ENCODE data around the gene TAF8. TPM values are rescaled to one million over a fixed set of nuclear protein-coding genes. Genes with fewer than 3 reads are reported as not detected.

Gene TAF8
- total RNA-seq, 2 experiments from 2014 or later = 30.1 to 34.7 TPM

GRCh38 chr6:42133926-42134325 is 83.6 kb downstream of the TAF8 start:
- CTCF ChIA-PET = interaction anchor here (1.3 kb wide), 1 partner anchor 30 kb away, joined by 4 read pairs; no protein-coding TSS in a partner anchor

GRCh38 chr6:42135161-42135560 is 84.8 kb downstream of the TAF8 start:
- POLR2A ChIA-PET = no interaction called here
- no peak overlapping the region for H3K4me3 ChIP-seq (ENCODE audit: low read length)
- Mint-ChIP-seq H3K9me3 (no peaks in the 10 kb centered on the region), H3K36me3 (ENCODE audit: low read depth) (no peaks in the 10 kb centered on the region), H3K4me1 (ENCODE audit: low read depth) (peaks cover 6% of the 10 kb centered on the region), H3K27me3 (peaks cover 9% of the 10 kb centered on the region), H3K4me3 (no peak overlapping the region), H3K27ac (no peak overlapping the region)
- no peak for ATAC-seq (ENCODE audit: poor library complexity)
- intact Hi-C loops (cut with DNase I, micrococcal nuclease) = no loop called here
- H3K27me3 ChIP-seq (ENCODE audit: control insufficient read depth in 1 of 2, insufficient read depth in 2 of 2, low read length in 2 of 2) = peaks cover 0 to 2% of the 10 kb centered on the region in 2 experiments
- no peak for TF ChIP-seq CTCF (IDR thresholded peaks at IDR 0.05)
- no peak for DNase-seq
- CTCF ChIA-PET = no interaction called here
- no peak overlapping the region for H3K27ac ChIP-seq (ENCODE audit: low read depth in 1 of 2, low read length in 2 of 2)
- H3K9me3 ChIP-seq (ENCODE audit: control insufficient read depth in 1 of 2, insufficient read depth in 1 of 2, low read length in 2 of 2) = no peaks in the 10 kb centered on the region
- peaks cover 4% of the 10 kb centered on the region for H3K4me1 ChIP-seq (ENCODE audit: insufficient read depth, low read length)
- no peaks in the 10 kb centered on the region for H3K36me3 ChIP-seq (ENCODE audit: insufficient read depth, low read length)

More at GRCh38 chr6:42133926-42134325, 83.6 kb downstream of the TAF8 start:
- no peak overlapping the region for H3K27ac ChIP-seq (ENCODE audit: low read depth in 1 of 2, low read length in 2 of 2)
- no peak for DNase-seq
- peaks cover 6% of the 10 kb centered on the region for H3K4me1 Mint-ChIP-seq (ENCODE audit: low read depth)
- no peaks in the 10 kb centered on the region for H3K27me3 Mint-ChIP-seq
- no peak for TF ChIP-seq CTCF (IDR thresholded peaks at IDR 0.05)
- intact Hi-C loops (cut with DNase I, micrococcal nuclease) = no loop called here
- H3K27ac Mint-ChIP-seq = no peak overlapping the region
- no peak for ATAC-seq (ENCODE audit: poor library complexity)
- H3K4me1 ChIP-seq (ENCODE audit: insufficient read depth, low read length) = peaks cover 4% of the 10 kb centered on the region
- no peak overlapping the region for H3K4me3 Mint-ChIP-seq
- H3K9me3 ChIP-seq (ENCODE audit: control insufficient read depth in 1 of 2, insufficient read depth in 1 of 2, low read length in 2 of 2) = no peaks in the 10 kb centered on the region
- no peaks in the 10 kb centered on the region for H3K36me3 Mint-ChIP-seq (ENCODE audit: low read depth)
- H3K9me3 Mint-ChIP-seq = no peaks in the 10 kb centered on the region
- H3K4me3 ChIP-seq (ENCODE audit: low read length) = no peak overlapping the region
- no peaks in the 10 kb centered on the region for H3K36me3 ChIP-seq (ENCODE audit: insufficient read depth, low read length)
- no peaks in the 10 kb centered on the region for H3K27me3 ChIP-seq (ENCODE audit: control insufficient read depth in 1 of 2, insufficient read depth in 2 of 2, low read length in 2 of 2)
- POLR2A ChIA-PET = no interaction called here

GRCh38 chr6:42135722-42136121 is 85.4 kb downstream of the TAF8 start:
- intact Hi-C loops (cut with DNase I, micrococcal nuclease) = no loop called here
- DNase-seq = no peak
- no peak for ATAC-seq (ENCODE audit: poor library complexity)
- Histone ChIP-seq H3K27ac (ENCODE audit: low read depth in 1 of 2, low read length in 2 of 2) (no peak overlapping the region), H3K27me3 (ENCODE audit: control insufficient read depth in 1 of 2, insufficient read depth in 2 of 2, low read length in 2 of 2) (peaks cover 2 to 4% of the 10 kb centered on the region in 2 experiments), H3K4me3 (ENCODE audit: low read length) (no peak overlapping the region), H3K4me1 (ENCODE audit: insufficient read depth, low read length) (peaks cover 4% of the 10 kb centered on the region), H3K9me3 (ENCODE audit: control insufficient read depth in 1 of 2, insufficient read depth in 1 of 2, low read length in 2 of 2) (no peaks in the 10 kb centered on the region), H3K36me3 (ENCODE audit: insufficient read depth, low read length) (no peaks in the 10 kb centered on the region)
- Mint-ChIP-seq H3K27ac (no peak overlapping the region), H3K4me3 (no peak overlapping the region), H3K9me3 (no peaks in the 10 kb centered on the region), H3K36me3 (ENCODE audit: low read depth) (no peaks in the 10 kb centered on the region), H3K27me3 (peaks cover 15% of the 10 kb centered on the region), H3K4me1 (ENCODE audit: low read depth) (peaks cover 6% of the 10 kb centered on the region)
- ChIA-PET POLR2A (no interaction called here), CTCF (no interaction called here)
- no peak for TF ChIP-seq CTCF (IDR thresholded peaks at IDR 0.05)
